Measurements from ENCODE around the gene CLEC19A. TPM values are rescaled to one million over a fixed set of nuclear protein-coding genes. Genes with fewer than 3 reads are reported as not detected.

CLEC19A gene
- total and polyA plus RNA-seq, 10 donors, result not detected

DNA sequence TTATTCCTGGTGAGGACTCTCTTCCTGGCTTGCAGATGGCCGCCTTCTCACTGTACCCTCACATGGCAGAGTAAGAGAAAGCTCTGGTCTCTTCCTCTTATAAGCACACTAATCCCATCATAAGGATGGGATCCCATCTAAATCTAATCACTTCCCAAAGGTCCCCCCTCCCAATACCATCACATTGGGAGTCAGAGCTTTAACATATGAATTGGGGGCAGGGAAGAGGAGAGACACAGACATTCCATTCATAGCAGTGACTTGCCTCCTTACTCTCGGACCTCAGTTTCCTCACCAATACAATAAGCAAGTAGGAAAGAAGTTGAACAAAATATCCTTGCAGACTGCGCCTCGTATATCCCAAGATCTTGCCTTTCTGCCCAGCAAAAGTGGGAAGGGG is 1.7 kb downstream of the CLEC19A start:
- no peak overlapping the region for H3K27ac ChIP-seq
- intact Hi-C loops (cut with DNase I; ENCODE audit: low total_unique reads), result no loop called here
- 79 to 87% (median 81%) methylated on average over 4 of the region's 4 CpGs for WGBS, 5 donors

GRCh38 chr16:19288872-19289799 is 3.6 kb downstream of the CLEC19A start:
- WGBS, 5 donors, result 72 to 85% (median 82%) methylated on average over 6 to 7 of the region's 7 CpGs

More for the DNA sequence above, 1.7 kb downstream of the CLEC19A start:
- Histone ChIP-seq H3K4me1 (no peaks in the 10 kb centered on the region), H3K9me3 (no peaks in the 10 kb centered on the region), H3K27me3 (replicated peaks in 1 of 7) (peaks cover 0 to 5% (median 0%) of the 10 kb centered on the region in 7 donors), H3K4me3 (no peak overlapping the region), H3K36me3 (no peaks in the 10 kb centered on the region)
- TF ChIP-seq POLR2A (IDR thresholded peaks at IDR 0.05) (no peak), CTCF (IDR thresholded peaks at IDR 0.05 in 8 of 11, conservative IDR thresholded peaks at IDR 0.05 in 3 of 11) (no peak), POLR2AphosphoS5 (IDR thresholded peaks at IDR 0.05) (no peak)
- DNase-seq, result no peak

DNA sequence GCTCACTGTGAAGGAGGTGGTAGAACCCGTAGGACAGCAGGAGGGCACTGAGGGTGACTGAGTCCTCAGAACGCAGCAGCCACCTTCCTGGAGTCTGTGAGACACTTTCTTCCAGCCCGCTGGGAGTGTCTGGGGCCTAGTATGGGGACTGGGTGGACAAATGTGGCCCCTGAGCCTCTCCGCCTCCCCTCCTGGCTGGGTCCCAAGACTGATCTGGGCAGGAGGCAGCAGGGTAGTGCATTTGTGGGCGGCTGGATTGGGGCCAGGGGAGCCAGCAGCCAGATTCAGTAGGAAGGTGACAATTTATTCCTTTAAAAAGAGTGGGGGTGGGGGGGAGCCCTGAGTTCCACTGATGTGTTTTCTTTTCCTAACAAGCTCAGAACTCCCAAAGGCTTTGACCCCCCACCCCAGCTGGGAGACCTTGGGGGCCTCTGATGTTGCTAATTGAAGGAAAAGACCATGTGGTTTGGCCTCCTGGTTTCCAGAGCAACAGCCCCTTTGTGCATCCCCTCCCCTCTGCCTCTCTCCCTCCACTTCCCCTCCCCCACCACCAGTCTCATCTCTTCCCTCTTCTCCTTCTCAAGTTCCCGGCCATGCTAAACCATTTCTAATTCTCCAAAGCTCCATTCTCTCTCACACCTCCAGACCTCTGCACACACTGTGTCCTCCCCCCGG is 4.4 kb downstream of the CLEC19A start:
- WGBS, 5 donors, result 41 to 57% (median 47%) methylated on average over 2 to 7 of the region's 7 CpGs
- Histone ChIP-seq H3K27me3 (replicated peaks in 1 of 7) (peaks cover 0 to 5% (median 0%) of the 10 kb centered on the region in 7 donors), H3K9me3 (no peaks in the 10 kb centered on the region), H3K4me1 (peaks cover 0 to 12% (median 5%) of the 10 kb centered on the region in 6 donors), H3K27ac (no peak overlapping the region), H3K36me3 (no peaks in the 10 kb centered on the region), H3K4me3 (no peak overlapping the region)
- intact Hi-C loops (cut with DNase I; ENCODE audit: low total_unique reads), result no loop called here
- no peak for DNase-seq
- TF ChIP-seq POLR2A (IDR thresholded peaks at IDR 0.05) (no peak), POLR2AphosphoS5 (IDR thresholded peaks at IDR 0.05) (no peak), CTCF (IDR thresholded peaks at IDR 0.05 in 8 of 11, conservative IDR thresholded peaks at IDR 0.05 in 3 of 11) (no peak)

More at GRCh38 chr16:19288872-19289799, 3.6 kb downstream of the CLEC19A start:
- intact Hi-C loops (cut with DNase I; ENCODE audit: low total_unique reads), result no loop called here
- Histone ChIP-seq H3K4me1 (peaks cover 0 to 4% (median 1%) of the 10 kb centered on the region in 6 donors), H3K4me3 (no peak overlapping the region), H3K27me3 (replicated peaks in 1 of 7) (peaks cover 0 to 5% (median 0%) of the 10 kb centered on the region in 7 donors), H3K27ac (no peak overlapping the region), H3K9me3 (no peaks in the 10 kb centered on the region), H3K36me3 (no peaks in the 10 kb centered on the region)
- no peak for DNase-seq
- no peak for TF ChIP-seq POLR2AphosphoS5 (IDR thresholded peaks at IDR 0.05)
- no peak for TF ChIP-seq CTCF (IDR thresholded peaks at IDR 0.05 in 8 of 11, conservative IDR thresholded peaks at IDR 0.05 in 3 of 11)
- no peak for TF ChIP-seq POLR2A (IDR thresholded peaks at IDR 0.05)

- Histone ChIP-seq H3K36me3 (no peaks in the 10 kb centered on the region), H3K27me3 (replicated peaks in 1 of 7) (peaks cover 0 to 5% (median 0%) of the 10 kb centered on the region in 7 donors), H3K4me3 (no peak overlapping the region), H3K4me1 (peaks cover 0 to 13% (median 6%) of the 10 kb centered on the region in 6 donors), H3K9me3 (no peaks in the 10 kb centered on the region), H3K27ac (no peak overlapping the region)
- intact Hi-C loops (cut with DNase I; ENCODE audit: low total_unique reads), result no loop called here
- TF ChIP-seq CTCF (IDR thresholded peaks at IDR 0.05 in 8 of 11, conservative IDR thresholded peaks at IDR 0.05 in 3 of 11) (no peak), POLR2A (IDR thresholded peaks at IDR 0.05) (no peak), POLR2AphosphoS5 (IDR thresholded peaks at IDR 0.05) (no peak)
- no peak for DNase-seq
- WGBS, 5 donors, result 86 to 94% (median 91%) methylated on average over 2 of the region's 2 CpGs
Observed at GRCh38 chr16:19290860-19291259, 5.3 kb downstream of the CLEC19A start.
